Stimulated activated CD4-positive, alpha-beta T cell treated with anti-CD3 and anti-CD28 coated beads, TNF-alpha, amount 100 ng/mL, for 4 hours (primary cell): Measurements from ENCODE around the gene C10orf143.
"Not testable (repeated sequence)": the region's sequence is repeated elsewhere in the genome, so short reads cannot be mapped to it uniquely, and the experiment has no call there.

Experiments
- DNase-seq, 3 experiments: peaks; one replicate each; pipeline ENCODE4 v3.0.0-alpha.2; 2020; ENCODE audit warnings: low read depth in 3 of 3

Gene C10orf143

GRCh38 chr10:130111113-130111851 is 652 bp upstream of the C10orf143 start:
- DNase-seq: peak; percentile 74 to 91 (median 91)

- DNase-seq: peak; percentile 15 to 52 (median 39)
Measured at GRCh38 chr10:130109796-130110245, 809 bp downstream of the C10orf143 start.

DNA sequence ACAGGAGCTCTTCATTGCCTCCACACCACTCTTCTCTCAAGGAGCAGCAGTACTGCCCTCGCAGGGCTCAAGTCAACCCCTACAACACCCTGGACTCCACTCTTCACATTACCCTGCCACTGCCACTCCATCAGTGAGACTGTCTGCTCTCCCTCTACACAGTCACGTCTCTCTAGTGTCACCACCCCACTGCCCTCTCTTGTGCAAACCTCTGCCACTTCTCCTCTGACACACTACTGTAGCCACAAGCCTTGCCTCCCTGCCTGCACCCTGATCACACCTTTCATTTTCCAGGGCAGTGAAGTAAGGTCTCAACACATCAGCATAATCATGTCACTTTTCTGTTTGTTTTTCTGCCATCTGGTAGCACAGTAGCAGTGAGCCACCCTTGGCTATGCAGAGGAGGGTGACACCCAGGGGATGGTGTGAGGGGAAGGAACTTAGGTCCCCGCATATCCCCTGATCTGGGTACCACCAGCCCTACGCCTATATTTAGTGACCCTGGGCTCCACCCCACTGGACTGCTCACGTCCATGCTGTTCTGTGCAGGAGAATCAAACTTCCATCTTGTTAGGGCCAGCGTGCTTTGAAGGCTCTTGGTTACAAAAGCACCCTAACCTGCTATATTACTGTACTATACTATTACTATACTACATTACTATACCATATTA is 1.6 kb downstream of the C10orf143 start:
- no peak for DNase-seq

- DNase-seq: peak in 1 of 3 experiments; percentile 13
Measured at GRCh38 chr10:130108146-130108545, 2.5 kb downstream of the C10orf143 start.

DNA sequence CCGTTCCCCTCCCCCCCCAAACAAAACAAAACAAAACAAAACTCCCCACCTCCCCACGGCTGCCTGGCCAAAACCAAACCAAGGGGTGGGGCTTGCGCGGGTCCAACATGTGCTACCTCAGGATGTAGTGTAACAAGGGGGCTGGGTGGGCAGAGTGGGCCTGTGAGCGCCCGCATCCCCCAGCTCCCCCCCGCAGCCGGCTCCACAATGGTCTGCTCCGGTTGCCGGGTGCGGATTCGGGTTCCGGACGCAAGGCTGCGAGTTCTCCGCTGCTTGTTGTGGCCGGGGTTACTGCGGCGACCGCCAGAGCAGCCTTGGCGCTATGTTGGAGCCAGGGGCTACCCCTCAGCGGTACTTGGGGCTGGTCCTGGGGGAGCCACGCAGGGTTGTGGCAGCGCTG is 4.9 kb downstream of the C10orf143 start:
- DNase-seq: no peak

DNA sequence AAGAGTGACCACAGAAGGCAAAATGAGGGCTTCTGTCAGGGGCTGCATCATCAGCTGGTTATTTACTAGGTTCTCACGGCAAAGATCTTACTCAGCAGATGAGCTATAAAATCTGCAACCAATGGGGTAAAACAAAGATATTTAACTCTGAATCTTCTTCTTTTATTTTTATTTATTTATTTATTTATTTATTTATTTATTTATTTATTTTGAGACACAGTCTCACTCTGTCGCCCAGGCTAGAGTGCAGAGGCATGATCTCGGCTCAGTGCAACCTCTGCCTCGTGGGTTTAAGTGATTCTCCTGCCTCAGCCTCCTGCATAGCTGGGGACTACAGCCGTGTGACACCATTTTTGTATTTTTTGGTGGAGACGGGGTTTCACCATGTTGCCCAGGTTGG is 11.3 kb downstream of the C10orf143 start:
- DNase-seq: no peak

- not testable (repeated sequence) for DNase-seq
Measured at GRCh38 chr10:130090565-130090964, 20.1 kb downstream of the C10orf143 start.

- no peak for DNase-seq
Measured at GRCh38 chr10:130080461-130080814, 30.2 kb downstream of the C10orf143 start.

GRCh38 chr10:130079614-130080460 is 30.8 kb downstream of the C10orf143 start:
- DNase-seq: no peak

DNA sequence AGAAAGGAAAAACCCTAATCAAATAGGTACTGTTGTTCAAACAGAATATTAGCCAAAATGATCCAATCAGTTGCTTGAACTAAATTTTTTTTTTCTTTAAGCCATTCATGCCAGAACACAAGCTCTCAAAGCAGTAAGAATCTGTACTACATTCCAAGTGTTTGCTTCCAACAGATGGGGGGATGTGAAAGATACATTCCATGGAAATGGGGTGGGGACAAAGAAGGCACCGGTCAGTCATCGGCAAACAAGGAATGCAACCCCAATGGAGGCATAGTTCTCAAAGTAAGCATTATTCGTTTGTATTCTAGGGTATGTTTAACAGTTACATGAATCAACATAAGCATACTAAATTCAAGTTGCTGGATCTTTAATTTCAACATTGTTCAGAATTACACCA is 32.5 kb downstream of the C10orf143 start:
- no peak for DNase-seq

DNA sequence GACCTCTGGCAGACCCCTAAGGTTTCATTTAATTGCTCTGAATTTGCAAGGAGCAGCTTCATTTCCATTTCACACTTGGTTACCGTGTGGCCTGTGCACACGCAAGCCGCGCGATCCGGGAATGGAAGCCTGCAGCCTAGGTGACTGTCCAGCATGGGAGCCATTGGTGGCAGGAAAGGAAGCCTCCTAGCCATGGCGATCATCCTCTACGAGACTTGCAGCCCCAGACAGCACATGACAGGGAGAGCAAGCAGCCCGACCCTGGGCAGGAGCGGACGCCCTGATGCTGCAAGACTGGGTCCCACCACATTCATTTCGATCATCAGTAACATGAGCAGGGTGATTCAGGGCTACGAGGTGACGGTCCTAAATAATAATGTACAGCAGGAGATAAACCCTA is 33.9 kb downstream of the C10orf143 start:
- no peak for DNase-seq

DNA sequence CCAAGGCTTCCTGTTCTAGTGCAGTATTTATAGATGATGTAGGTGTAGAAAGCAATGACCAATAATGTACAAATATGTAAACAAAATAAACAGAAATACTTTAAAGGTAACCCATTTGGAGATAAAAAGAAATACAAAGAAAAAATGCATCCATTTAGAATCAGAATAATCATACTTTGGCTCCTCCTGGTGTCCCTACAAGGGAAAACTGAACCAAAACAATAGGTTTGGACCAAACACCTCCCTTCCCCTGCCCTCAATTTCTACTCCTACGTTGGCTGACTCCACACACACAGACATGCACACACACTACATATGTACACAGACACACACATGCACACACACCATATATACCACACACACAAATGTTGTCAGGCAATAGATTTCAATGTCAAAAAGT is 36.0 kb downstream of the C10orf143 start:
- DNase-seq: no peak

- DNase-seq: no peak
Measured at GRCh38 chr10:130073912-130074311, 36.7 kb downstream of the C10orf143 start.

GRCh38 chr10:130072247-130072646 is 38.4 kb downstream of the C10orf143 start:
- DNase-seq: no peak

GRCh38 chr10:130067893-130068292 is 42.7 kb downstream of the C10orf143 start:
- no peak for DNase-seq

GRCh38 chr10:130066743-130067142 is 43.9 kb downstream of the C10orf143 start:
- no peak for DNase-seq

GRCh38 chr10:130065251-130065650 is 45.4 kb downstream of the C10orf143 start:
- no peak for DNase-seq

GRCh38 chr10:130064783-130065182 is 45.8 kb downstream of the C10orf143 start:
- no peak for DNase-seq

DNA sequence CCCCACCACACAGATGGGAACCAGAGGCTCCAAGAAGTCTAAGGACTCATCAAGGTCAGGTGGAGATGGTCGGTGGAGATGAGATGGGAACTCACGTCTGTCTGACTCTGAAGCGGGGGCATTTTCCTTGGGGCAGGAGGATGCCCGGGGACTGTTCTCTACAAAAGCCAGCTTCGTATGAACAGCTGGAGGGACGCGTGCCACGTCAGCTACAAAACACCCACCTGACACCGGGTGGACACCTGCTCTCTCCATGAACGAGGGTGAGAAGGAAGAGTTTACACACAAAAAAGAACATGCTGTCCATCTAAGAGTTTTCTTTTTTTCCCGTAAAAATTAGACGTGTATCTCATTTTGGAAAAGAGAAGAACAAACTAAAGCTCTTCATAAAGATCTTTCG is 47.7 kb downstream of the C10orf143 start:
- DNase-seq: no peak

- DNase-seq: no peak
Measured at GRCh38 chr10:130062201-130062600, 48.4 kb downstream of the C10orf143 start.

DNA sequence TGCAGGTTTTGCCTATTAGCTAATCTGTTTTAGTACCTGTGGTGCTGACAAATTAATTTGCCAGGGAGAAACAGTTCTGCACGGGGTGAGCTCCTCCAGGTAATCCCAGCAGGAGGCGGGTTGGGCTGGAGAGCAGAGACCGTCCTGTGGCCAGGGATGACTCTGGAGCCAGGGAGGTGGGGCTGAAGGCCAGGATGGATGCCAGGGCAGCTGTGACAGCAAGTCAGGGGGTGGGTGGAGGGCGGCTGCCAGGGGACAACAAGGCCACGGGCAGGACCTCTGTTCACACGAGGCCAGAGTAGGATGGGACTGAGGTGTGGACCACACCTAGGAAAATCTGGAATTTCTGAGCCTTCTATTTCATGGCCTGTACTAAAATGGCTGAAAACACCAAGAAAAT is 48.9 kb downstream of the C10orf143 start:
- DNase-seq: no peak

- no peak for DNase-seq
Measured at GRCh38 chr10:130054021-130054420, 56.6 kb downstream of the C10orf143 start.
